ENCODE results near the gene WDFY2. TPM values are rescaled to one million over a fixed set of nuclear protein-coding genes. Genes with fewer than 3 reads are reported as not detected.
"Not testable (repeated sequence)": the region's sequence is repeated elsewhere in the genome, so short reads cannot be mapped to it uniquely, and the experiment has no call there.

WDFY2 gene
- total RNA-seq, 4 donors from 2014 or later: 12.9 to 23.2 (median 17.1) TPM

DNA sequence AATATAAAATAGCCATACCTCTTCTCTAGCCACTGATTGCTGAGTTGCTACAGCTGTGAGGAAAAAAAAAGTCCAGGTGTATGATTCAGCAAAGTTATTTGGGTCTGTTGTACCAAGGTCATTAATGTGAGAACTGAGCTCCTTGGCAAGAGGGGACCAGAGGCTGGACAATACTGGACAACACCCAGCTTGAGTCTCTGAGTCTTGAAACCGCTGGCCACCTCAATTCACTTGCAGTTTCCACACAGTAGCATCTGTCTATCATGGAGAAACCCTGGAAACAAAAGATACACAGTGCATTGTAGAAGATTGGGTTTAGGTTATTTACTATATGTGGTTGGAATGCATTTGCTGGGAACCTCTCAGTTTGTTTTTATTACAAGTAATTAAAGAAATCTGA lies 60.4 kb downstream of the WDFY2 start:
- Histone ChIP-seq H3K27me3 (no peaks in the 10 kb centered on the region), H3K4me3 (no peak overlapping the region), H3K4me1 (peaks cover 0 to 50% (median 31%) of the 10 kb centered on the region in 4 donors), H3K9me3 (no peaks in the 10 kb centered on the region), H3K27ac (peak overlapping the region in 1 of 4 donors; percentile 45), H3K36me3 (no peaks in the 10 kb centered on the region)
- 55 to 74% methylated on average over 1 of the region's 1 CpG for WGBS, 2 donors
- DNase-seq (ENCODE audit: low spot score in 2 of 2): no peak
- no peak for TF ChIP-seq CTCF (IDR thresholded peaks at IDR 0.05)
- no peak for TF ChIP-seq EP300 (IDR thresholded peaks at IDR 0.05)
- TF ChIP-seq POLR2A (IDR thresholded peaks at IDR 0.05): no peak

DNA sequence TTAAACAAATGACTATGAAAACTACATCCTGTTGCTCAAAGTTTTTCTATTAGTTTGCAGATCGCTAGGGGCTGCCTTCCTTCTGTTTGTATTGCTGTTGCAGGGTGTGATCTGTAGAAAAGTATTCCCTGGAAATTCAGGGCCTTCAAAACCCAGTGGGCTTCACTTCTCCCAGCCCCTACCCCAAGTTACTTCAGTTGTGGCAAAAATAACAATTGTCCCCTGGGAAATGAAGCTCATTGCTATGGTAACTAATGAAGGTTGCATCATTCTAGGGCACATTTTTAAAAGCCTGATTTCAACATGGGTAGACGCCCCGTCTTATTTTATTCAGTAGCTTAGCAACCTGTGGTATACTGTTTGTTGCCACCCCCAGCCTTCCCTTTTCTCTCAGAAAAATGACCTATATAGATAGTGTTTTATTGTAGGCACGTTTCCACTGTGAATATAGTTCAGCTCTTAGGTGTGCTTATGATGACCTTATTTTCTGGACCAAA lies 60.9 kb downstream of the WDFY2 start:
- Histone ChIP-seq H3K4me1 (peaks cover 0 to 44% (median 29%) of the 10 kb centered on the region in 4 donors), H3K9me3 (no peaks in the 10 kb centered on the region), H3K36me3 (no peaks in the 10 kb centered on the region), H3K4me3 (no peak overlapping the region), H3K27ac (peak overlapping the region in 2 of 4 donors; percentile 45 to 61), H3K27me3 (no peaks in the 10 kb centered on the region)
- no peak for DNase-seq (ENCODE audit: low spot score in 2 of 2)
- no peak for TF ChIP-seq CTCF (IDR thresholded peaks at IDR 0.05)
- TF ChIP-seq POLR2A (IDR thresholded peaks at IDR 0.05): no peak
- TF ChIP-seq EP300 (IDR thresholded peaks at IDR 0.05): no peak
- WGBS, 2 donors: 30 to 32% methylated on average over 4 of the region's 4 CpGs

DNA sequence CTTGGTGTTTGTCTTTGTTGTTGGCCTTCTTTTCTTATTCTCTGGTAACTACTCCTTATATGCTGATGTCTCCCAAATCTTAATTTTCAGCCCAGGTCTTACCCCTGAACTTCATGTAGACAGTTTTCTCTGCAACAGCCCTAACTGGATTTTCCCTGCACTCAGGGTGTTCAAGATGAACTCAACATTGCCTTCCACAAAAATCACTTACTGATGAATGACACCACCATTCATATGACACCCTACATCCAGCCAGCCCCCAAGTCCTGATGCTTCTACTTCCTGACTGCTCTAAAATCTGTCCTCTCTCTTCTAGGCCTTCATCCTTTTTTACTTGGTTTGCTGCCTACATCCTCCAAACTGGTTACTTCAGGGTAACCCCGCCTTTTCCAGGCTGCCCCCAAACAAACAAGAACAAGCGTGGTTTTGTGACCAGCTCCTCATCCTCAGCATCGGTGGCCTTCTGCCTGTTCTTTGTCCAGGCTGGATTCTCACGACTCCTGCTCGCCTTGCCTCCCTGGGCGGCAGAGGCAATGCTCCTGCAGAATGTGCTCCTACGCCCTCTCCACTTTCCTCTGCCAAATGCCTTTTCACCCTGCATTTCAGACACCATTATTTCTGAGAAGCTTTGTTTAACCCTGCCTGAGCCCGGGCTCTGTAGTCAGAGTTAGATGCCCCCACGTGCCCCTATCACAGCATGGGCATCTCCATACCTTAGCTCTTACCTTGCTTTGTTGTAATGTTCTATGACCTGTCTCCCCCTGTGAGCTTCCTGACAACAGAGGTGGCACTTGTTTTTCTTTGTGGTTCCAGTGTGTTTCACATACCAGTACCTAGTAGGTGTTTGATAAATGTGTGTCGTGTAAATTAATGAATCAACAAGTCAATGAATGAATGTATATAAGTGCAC lies 61.8 kb downstream of the WDFY2 start:
- no peaks in the 10 kb centered on the region for H3K9me3 ChIP-seq
- no peaks in the 10 kb centered on the region for H3K27me3 ChIP-seq
- peak overlapping the region in 2 of 4 donors; percentile 45 to 61 for H3K27ac ChIP-seq
- DNase-seq (ENCODE audit: low spot score in 2 of 2): no peak
- H3K4me1 ChIP-seq: peaks cover 0 to 41% (median 29%) of the 10 kb centered on the region in 4 donors
- H3K4me3 ChIP-seq: no peak overlapping the region
- TF ChIP-seq POLR2A (IDR thresholded peaks at IDR 0.05) (no peak), EP300 (IDR thresholded peaks at IDR 0.05) (no peak), CTCF (IDR thresholded peaks at IDR 0.05) (no peak)
- H3K36me3 ChIP-seq: no peaks in the 10 kb centered on the region
- WGBS, 2 donors: 47 to 68% methylated on average over 10 of the region's 10 CpGs

- Histone ChIP-seq H3K36me3 (no peaks in the 10 kb centered on the region), H3K4me3 (no peak overlapping the region), H3K27ac (no peak overlapping the region), H3K27me3 (no peaks in the 10 kb centered on the region), H3K9me3 (no peaks in the 10 kb centered on the region), H3K4me1 (peaks cover 0 to 41% (median 29%) of the 10 kb centered on the region in 4 donors)
- DNase-seq (ENCODE audit: low spot score in 2 of 2): no peak
- 95 to 97% methylated on average over 4 of the region's 4 CpGs for WGBS, 2 donors
- TF ChIP-seq POLR2A (IDR thresholded peaks at IDR 0.05): no peak
- TF ChIP-seq EP300 (IDR thresholded peaks at IDR 0.05): no peak
- TF ChIP-seq CTCF (IDR thresholded peaks at IDR 0.05): no peak
Measured at GRCh38 chr13:51647067-51647466, 62.8 kb downstream of the WDFY2 start.

- not testable (repeated sequence) for DNase-seq (ENCODE audit: low spot score in 2 of 2); H3K4me1 ChIP-seq; H3K27me3 ChIP-seq; H3K27ac ChIP-seq; H3K4me3 ChIP-seq
- 94 to 97% methylated on average over 3 of the region's 3 CpGs for WGBS, 2 donors
- peaks cover 0 to 12% (median 0%) of the 10 kb centered on the region in 3 donors for H3K36me3 ChIP-seq
- peaks cover 0 to 28% (median 2%) of the 10 kb centered on the region in 4 donors for H3K9me3 ChIP-seq
Measured at GRCh38 chr13:51652193-51652592, 67.9 kb downstream of the WDFY2 start.

Measured in tibial nerve (tissue), 4 donors.